Renal pelvis (tissue), 12 donors: ENCODE measurements around the gene GP1BA. TPM values are rescaled to one million over a fixed set of nuclear protein-coding genes. Genes with fewer than 3 reads are reported as not detected.

Experiments
- DNase-seq: peaks from one replicate; pipeline ENCODE4 v3.0.0-alpha.2; 2013
- long read RNA-seq, 16 experiments: transcript quantifications; one replicate each; lab custom pipeline, GENCODE V29; 2026
- polyA plus RNA-seq, 3 donors: library from polyadenylated mRNA; unstranded; fragments of 120-200 nt; gene quantifications; one replicate each; pipeline ENCODE4 v1.2.1, GENCODE V29; 2013; ENCODE audit not compliant: insufficient read length in 3 of 3

Gene GP1BA
- polyA plus RNA-seq, result 1 to 10 TPM; 2.1 to 2.7 (median 2.6) TPM
- long read RNA-seq, donor 1, result 0 reads
- long read RNA-seq, donor 2, partial matches to known transcripts, result 0 of 3 reads
- long read RNA-seq, donor 2, other reads (novel, unspliced or antisense), result 0 of 3 reads
- long read RNA-seq, donor 3, partial matches to known transcripts, result 27 of 75 reads
- long read RNA-seq, donor 3, other reads (novel, unspliced or antisense), result 48 of 75 reads
- long read RNA-seq, donor 4, partial matches to known transcripts, result 0 of 1 reads
- long read RNA-seq, donor 4, other reads (novel, unspliced or antisense), result 0 of 1 reads
- long read RNA-seq, donor 5, result 0 reads
- long read RNA-seq, donor 6, result 0 reads
- long read RNA-seq, donor 7, result 0 reads
- long read RNA-seq, donor 8, result 0 reads
- long read RNA-seq, donor 9, result 0 reads
- long read RNA-seq, donor 10, result 0 reads
- long read RNA-seq, donor 11, partial matches to known transcripts, result 59 of 60 reads
- long read RNA-seq, donor 11, other reads (novel, unspliced or antisense), result 0 of 60 reads
- long read RNA-seq, donor 12, result 0 reads
- long read RNA-seq, donor 13, partial matches to known transcripts, result 14 of 61 reads
- long read RNA-seq, donor 13, other reads (novel, unspliced or antisense), result 47 of 61 reads
- long read RNA-seq, donor 14, result 0 reads
- long read RNA-seq, donor 15, result 0 reads
- long read RNA-seq, donor 16, result 0 reads

DNA sequence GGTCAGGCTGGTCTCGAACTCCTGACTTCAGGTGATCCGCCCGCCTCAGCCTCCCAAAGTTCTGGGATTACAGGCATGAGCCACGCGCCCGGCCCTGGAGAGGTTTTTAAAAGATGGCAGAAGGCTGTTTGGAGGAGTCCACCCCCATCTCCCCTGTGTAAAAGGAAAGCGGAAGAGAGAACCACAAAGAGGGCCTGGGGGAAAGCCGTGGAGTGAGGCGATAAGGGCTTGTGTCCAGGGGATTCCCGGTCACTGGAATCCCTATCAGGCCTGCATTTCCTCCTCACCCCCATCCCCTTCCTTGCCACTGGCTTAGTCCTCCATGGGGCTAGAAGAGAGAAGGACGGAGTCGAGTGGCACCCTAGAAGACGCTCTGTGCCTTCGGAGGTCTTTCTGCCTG lies at the start of gene GP1BA:
GP1BA (plus strand) TSS at position 315 of the 400 bp plus-strand sequence. CDS start 328 bp downstream, outside the sequence.
- no peak for DNase-seq

DNA sequence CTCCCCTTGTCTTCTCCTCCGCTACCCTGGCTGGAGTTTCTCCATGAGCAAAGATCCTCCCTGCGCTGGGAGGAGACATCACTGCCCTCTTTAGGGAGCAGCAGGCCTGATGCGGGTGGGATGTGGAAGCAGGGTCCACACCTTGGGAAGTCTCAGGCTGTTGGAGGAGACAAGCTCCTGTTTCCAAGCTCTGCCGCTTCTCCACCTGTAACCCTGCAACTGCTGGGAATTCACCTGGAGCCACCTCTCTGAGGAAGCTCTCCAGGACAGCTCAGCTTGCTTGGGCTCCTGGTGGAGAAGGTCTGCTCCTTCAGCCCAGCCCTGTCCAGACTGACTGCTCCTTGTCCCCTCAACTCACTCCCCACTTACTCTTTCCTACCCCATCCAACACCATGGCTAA lies 47.6 kb upstream of the GP1BA start:
- DNase-seq, result no peak

DNA sequence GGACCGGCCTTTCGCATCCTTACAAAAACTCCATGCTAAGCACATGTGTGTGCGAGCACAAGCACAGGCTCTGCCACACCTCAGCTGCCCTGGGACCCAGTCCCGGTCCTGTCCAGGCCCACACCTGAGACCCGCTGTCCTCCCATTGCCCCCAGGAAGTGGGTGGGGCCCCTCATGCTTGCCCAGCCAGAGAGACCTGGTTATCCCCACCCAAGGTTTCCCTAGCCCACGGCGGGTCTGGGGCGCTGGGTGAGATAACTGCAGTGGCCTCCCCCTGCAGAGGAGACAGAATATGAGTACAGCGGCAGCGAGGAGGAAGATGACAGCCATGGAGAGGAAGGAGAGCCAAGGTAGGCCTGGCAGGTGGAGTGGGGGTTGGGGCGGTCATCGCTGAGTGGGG lies 45.2 kb upstream of the GP1BA start:
- DNase-seq, result no peak

DNA sequence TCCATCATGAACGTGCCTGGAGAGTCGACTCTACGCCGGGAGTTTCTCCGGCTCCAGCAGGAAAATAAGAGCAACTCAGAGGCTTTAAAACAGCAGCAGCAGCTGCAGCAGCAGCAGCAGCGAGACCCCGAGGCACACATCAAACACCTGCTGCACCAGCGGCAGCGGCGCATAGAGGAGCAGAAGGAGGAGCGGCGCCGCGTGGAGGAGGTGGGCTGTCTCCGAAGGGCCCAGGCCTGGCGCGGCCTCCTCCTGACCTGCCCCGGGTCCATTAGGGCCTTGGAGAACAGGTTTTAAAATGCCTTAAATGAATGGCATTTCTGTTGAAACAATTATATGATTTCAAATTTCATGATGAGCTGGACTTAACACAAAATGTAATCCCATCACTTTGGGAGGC lies 44.5 kb upstream of the GP1BA start:
- no peak for DNase-seq

DNA sequence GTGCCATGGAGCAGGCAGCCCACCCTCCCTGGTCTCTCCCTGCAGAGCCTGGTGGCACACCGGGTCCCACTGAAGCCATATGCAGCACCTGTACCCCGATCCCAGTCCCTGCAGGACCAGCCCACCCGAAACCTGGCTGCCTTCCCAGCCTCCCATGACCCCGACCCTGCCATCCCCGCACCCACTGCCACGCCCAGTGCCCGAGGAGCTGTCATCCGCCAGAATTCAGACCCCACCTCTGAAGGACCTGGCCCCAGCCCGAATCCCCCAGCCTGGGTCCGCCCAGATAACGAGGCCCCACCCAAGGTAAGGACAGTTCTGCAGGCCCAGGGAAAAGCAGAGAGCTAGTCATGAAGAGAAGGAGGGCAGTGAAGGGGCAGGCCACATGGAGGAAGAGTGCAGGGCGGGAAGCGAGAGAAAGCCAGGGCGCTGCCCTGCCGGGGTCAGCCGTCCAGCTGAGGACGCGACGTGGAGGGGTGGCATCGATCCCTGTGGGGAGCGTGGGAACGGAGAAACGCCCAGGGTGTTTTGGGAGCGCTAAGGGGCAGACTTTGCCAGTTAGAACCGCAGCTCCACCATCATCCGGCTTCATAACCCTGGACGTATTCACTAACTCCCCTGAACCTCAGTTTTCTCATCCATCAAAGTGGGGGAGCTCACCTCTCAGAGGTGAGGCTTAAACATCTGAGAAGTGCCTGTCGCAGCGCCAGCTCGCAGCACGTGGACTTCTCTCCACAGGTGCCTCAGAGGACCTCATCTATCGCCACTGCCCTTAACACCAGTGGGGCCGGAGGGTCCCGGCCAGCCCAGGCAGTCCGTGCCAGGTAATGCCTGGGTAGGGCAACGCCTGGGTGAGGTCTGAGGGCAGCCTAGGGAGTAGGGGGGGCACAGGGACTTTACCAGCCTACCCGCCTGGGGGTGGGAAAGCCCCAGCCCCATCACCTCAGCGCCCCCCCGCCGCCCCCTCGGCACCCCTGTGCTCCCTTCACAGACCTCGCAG lies 40.4 kb upstream of the GP1BA start:
- no peak for DNase-seq

DNA sequence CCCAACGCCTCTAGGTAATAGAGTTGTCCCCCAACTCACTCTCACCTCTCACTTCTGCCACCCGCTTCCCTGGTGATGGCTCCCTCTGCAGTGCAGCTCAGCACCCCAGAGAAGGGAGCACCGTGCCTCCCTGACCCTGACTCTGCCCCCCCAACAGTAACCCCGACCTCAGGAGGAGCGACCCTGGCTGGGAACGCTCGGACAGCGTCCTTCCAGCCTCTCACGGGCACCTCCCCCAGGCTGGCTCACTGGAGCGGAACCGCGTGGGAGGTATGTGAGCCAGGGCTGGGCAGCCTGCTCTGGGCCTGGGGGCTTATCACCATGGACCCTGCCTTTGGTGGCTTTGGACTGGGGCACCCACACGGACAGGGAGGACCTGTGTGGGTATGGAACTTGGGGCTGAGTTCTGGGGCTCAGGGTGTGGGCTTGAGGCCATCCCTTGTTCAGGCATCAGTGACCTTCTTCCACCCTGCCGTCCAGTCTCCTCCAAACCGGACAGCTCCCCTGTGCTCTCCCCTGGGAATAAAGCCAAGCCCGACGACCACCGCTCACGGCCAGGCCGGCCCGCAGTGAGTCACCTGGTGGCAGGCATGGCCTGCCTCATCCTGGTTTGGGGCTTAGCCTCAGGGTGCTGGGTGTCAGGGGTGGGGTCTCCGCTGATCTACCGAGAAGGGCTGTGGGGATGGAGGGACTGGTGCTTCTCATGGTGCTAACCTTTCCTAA lies 39.4 kb upstream of the GP1BA start:
- peak; percentile 65 for DNase-seq

DNA sequence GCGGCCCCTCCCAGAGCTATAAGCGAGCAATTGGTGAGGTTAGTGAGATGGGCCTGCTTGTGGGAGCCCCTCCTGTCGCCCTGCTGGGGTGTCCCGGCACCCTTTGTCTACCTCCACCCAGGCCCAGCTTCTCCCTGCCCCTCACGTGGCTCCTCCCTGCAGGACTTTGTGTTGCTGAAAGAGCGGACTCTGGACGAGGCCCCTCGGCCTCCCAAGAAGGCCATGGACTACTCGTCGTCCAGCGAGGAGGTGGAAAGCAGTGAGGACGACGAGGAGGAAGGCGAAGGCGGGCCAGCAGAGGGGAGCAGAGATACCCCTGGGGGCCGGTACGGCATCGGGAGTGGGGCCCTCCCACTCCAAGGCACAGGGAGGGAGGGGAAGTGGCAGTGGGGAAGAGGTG lies 38.8 kb upstream of the GP1BA start:
- no peak for DNase-seq

DNA sequence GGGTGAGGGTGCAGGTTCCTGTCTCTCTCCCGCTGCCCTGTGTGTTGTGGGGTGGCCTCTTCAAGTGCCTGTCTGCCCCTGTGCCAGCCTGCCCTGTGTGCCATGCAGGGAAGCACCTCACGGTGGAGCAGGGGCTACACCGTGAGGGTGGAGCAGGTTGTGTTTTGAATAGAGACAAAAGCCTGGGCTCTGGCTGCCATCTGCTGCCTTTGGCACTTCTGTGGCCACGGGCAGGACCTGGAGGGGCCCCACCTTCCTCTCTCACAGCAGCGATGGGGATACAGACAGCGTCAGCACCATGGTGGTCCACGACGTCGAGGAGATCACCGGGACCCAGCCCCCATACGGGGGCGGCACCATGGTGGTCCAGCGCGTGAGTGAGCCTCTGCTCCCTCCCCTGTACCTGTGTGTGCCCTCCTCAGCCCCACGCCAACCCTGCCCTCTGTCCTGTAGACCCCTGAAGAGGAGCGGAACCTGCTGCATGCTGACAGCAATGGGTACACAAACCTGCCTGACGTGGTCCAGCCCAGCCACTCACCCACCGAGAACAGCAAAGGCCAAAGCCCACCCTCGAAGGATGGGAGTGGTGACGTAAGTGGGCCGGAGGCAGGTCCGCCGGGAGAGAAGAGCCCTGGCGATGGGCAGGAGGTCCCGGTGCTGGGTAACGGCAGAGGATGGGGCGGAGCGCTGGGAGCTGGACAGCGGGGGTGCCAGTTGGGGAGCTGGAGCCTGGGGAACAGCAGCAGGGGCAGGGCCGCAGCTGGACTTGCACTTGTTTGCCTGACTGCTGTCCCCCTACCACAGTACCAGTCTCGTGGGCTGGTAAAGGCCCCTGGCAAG lies 38.1 kb upstream of the GP1BA start:
- no peak for DNase-seq

DNA sequence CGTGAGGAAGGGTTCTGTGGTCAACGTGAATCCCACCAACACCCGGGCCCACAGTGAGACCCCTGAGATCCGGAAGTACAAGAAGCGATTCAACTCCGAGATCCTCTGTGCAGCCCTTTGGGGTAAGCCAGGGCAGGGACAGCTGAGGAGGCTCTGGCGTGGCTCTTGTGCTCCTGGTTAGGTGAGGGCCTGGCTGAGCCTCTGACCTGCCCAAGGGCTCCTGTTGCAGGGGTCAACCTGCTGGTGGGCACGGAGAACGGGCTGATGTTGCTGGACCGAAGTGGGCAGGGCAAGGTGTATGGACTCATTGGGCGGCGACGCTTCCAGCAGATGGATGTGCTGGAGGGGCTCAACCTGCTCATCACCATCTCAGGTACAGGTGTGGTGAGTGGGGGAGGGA lies 37.0 kb upstream of the GP1BA start:
- DNase-seq, result no peak

DNA sequence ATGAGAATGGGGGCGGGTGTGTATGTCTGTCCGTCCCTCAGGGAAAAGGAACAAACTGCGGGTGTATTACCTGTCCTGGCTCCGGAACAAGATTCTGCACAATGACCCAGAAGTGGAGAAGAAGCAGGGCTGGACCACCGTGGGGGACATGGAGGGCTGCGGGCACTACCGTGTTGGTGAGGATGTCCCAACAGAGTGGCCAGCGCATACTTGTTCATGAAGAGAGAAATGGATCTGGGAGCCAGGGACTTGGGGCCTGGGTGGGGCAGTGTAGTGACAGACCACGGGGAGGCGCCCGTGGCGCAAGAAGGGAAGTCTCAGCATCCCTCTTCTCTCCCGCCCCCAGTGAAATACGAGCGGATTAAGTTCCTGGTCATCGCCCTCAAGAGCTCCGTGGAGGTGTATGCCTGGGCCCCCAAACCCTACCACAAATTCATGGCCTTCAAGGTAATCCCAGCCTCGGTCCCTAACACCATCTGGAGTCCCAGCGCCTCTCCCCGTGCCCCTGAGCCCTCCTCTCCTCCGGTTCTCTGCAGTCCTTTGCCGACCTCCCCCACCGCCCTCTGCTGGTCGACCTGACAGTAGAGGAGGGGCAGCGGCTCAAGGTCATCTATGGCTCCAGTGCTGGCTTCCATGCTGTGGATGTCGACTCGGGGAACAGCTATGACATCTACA lies 36.3 kb upstream of the GP1BA start:
- no peak for DNase-seq

DNA sequence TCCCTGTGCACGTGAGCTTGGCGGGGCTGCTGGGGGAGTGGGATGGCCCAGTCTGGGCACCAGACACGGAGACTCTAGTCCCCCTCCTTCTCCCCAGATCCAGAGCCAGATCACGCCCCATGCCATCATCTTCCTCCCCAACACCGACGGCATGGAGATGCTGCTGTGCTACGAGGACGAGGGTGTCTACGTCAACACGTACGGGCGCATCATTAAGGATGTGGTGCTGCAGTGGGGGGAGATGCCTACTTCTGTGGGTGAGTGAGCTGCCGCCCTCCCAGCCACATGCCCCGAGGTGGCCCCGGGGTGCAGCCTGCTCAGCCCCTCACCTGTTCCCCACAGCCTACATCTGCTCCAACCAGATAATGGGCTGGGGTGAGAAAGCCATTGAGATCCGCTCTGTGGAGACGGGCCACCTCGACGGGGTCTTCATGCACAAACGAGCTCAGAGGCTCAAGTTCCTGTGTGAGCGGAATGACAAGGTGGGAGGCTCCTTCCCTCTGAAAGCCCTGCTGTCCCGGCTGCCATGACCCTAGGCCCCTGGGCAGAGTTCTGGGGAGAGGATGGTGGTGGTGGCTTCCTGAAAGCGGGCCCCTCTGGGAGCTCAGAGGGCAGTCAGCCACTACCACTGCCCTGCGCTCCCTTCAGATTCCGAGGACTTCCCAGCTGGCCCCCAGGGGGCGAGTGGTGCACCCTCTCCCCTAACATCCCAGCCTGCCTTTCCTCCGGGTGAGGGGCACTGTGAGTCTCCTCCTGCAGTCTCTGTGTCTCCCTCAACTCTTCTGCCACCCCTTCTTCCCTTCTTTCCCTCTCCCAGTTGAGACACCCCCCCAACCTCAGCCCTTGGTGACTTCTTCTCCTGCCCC lies 35.5 kb upstream of the GP1BA start:
- DNase-seq, result no peak

DNA sequence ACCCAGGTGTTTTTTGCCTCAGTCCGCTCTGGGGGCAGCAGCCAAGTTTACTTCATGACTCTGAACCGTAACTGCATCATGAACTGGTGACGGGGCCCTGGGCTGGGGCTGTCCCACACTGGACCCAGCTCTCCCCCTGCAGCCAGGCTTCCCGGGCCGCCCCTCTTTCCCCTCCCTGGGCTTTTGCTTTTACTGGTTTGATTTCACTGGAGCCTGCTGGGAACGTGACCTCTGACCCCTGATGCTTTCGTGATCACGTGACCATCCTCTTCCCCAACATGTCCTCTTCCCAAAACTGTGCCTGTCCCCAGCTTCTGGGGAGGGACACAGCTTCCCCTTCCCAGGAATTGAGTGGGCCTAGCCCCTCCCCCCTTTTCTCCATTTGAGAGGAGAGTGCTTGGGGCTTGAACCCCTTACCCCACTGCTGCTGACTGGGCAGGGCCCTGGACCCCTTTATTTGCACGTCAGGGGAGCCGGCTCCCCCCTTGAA lies 34.8 kb upstream of the GP1BA start:
- DNase-seq, result no peak

DNA sequence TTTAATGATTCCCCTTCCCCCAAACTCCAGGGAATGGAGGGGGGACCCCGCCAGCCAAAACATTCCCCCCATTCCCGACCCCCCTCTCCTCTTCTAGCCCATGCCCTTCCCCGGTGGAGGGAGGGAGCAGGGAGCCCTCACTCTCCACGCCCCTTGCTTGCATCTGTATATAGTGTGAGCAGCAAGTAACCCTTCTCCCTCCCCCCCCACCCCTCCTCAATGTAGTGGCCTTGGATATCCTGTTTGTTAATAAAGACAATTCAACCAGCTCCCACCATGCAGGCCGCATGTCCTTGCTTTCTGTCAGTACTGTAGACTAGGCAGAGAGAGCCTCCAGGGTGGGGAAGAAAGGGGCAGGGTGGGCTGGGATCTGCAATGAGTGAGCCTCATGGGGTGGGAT lies 34.3 kb upstream of the GP1BA start:
- no peak for DNase-seq

DNA sequence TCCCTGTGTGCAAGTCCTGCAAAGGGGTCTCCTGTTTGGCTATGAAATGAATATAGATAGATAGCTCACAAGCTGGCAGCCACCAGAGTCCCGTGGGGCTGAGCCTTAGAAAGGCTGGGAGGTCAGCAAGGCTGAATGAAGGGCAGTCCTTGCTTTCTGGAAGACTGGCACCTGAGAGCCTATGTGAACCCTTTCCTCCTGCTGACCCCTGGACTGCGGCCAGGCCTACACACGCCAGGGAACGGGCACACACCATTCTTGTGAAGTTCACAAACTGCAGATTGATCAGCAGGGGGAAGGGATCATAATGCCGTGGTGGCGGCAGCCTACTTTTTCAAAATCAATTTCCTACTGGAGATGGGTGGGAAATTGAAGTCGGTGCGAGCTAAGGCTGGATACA lies 33.7 kb upstream of the GP1BA start:
- DNase-seq, result no peak

DNA sequence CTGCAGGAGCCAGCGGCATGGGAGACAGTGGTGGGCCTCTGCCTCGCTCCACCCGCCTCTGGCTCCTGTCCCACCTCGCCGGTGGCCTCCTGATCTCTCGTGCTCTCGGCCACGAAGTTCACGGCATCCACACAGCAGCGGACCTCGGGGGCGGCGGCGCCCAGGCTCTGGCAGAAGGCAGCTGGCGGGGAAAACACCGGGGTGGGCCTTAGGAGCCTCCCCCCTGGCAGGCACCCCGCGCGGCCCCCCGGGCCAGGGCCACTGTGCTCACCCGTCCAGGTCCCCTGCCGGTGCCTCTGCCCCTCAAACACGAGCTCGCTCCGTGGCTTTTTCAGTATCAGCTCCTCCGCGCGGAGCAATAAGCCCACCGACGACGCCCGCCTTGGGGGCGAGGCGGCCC lies 33.1 kb upstream of the GP1BA start:
- no peak for DNase-seq

DNA sequence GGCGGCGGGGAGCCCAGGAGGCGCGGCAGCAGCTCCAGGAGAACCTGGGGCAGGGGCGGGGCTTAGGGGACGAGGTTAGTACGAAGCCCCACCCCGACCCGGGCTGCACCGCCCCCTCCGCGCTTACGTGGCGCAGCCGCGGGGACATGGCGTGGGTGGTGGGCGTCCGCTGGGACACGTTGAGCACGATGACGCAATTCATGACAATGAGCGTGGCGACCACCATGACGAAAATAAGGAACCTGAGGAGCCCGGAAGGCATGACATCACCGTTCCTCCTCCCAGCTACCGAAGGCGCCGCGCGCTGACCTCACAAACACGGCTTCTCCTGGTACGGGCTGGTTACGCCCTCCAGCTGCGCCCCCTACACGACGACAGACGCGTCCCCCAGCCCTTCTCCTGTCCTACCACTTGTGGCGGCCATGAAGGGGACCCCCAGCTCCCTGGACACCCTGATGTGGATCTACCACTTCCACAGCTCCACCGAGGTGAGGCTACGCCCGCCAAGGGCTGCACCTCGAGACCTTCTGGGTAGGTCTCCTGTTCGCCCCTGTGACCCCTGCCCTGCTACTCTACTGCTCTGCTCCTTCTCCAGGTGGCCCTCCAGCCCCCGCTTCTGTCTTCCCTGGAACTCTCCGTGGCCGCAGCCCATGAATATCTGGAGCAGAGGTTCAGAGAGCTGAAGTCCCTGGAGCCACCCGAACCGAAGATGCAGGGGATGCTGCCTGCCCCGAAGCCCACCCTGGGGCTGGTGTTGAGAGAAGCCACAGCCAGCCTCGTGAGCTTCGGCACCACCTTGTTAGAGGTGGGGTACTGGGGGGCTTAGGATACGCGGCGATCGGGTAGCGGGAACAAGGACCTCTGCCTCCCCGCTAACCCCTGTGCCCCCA lies 32.5 kb upstream of the GP1BA start, which contains the start of gene C17orf107:
C17orf107 (plus strand) TSS at position 196 of the 890 bp plus-strand sequence; CDS start at position 423, 227 bp downstream.
- peak; percentile 77 for DNase-seq
